Subcutaneous abdominal adipose tissue (tissue), 5 donors: Measurements from ENCODE around the gene METTL15.
"Not testable (repeated sequence)": the region's sequence is repeated elsewhere in the genome, so short reads cannot be mapped to it uniquely, and the experiment has no call there.

Source experiments
- H3K27ac ChIP-seq: one replicate; pipeline ENCODE4 v1.7.0; 2013; ENCODE audit warnings: low read depth, mild to moderate bottlenecking, inconsistent platforms, low read length, moderate library complexity
- H3K27me3 ChIP-seq, 5 donors: one replicate each; pipeline ENCODE4 v1.7.0; 2013; ENCODE audit warnings: low read length in 5 of 5, inconsistent platforms in 1 of 5; ENCODE audit not compliant: control insufficient read depth in 5 of 5, insufficient read depth in 4 of 5
- H3K36me3 ChIP-seq, 5 donors: one replicate each; pipeline ENCODE4 v1.7.0; 2013; ENCODE audit warnings: low read length in 5 of 5; ENCODE audit not compliant: control insufficient read depth in 5 of 5, insufficient read depth in 5 of 5
- H3K4me1 ChIP-seq, 5 donors: one replicate each; pipeline ENCODE4 v1.7.0; 2013; ENCODE audit warnings: low read length in 5 of 5, mild to moderate bottlenecking in 3 of 5, moderate library complexity in 1 of 5; ENCODE audit not compliant: control insufficient read depth in 5 of 5, insufficient read depth in 5 of 5
- H3K4me3 ChIP-seq, 5 donors: one replicate each; pipeline ENCODE4 v1.7.0; 2013; ENCODE audit warnings: low read length in 5 of 5, low read depth in 1 of 5
- H3K9ac ChIP-seq, 5 donors: one replicate each; pipeline ENCODE4 v1.7.0; 2013; ENCODE audit warnings: low read length in 5 of 5, mild to moderate bottlenecking in 4 of 5, moderate library complexity in 3 of 5
- H3K9me3 ChIP-seq, 5 donors: one replicate each; pipeline ENCODE4 v1.7.0; 2013; ENCODE audit warnings: low read length in 5 of 5; ENCODE audit not compliant: control insufficient read depth in 5 of 5
- donor health status: healthy.
- donor health status: healthy.
- donor health status: healthy.
- donor health status: healthy.
- donor health status: healthy.

The METTL15 gene

GRCh38 chr11:28169816-28170215 is 61.6 kb downstream of the METTL15 start:
- no peak overlapping the region for H3K4me3 ChIP-seq

GRCh38 chr11:28170759-28171158 is 62.6 kb downstream of the METTL15 start:
- no peak overlapping the region for H3K9ac ChIP-seq
- H3K4me3 ChIP-seq = no peak overlapping the region
- no peak overlapping the region for H3K27ac ChIP-seq
- no peaks in the 10 kb centered on the region for H3K4me1 ChIP-seq
- H3K9me3 ChIP-seq = peaks cover 0 to 4% (median 0%) of the 10 kb centered on the region in 5 donors
- H3K27me3 ChIP-seq = no peaks in the 10 kb centered on the region
- peaks cover 0 to 17% (median 3%) of the 10 kb centered on the region in 5 donors for H3K36me3 ChIP-seq

More at GRCh38 chr11:28169816-28170215, 61.6 kb downstream of the METTL15 start:
- H3K27me3 ChIP-seq = no peaks in the 10 kb centered on the region
- H3K27ac ChIP-seq = no peak overlapping the region
- no peaks in the 10 kb centered on the region for H3K4me1 ChIP-seq
- H3K9me3 ChIP-seq = peaks cover 0 to 7% (median 0%) of the 10 kb centered on the region in 5 donors
- H3K9ac ChIP-seq = no peak overlapping the region
- H3K36me3 ChIP-seq = peaks cover 0 to 17% (median 3%) of the 10 kb centered on the region in 5 donors

- no peak overlapping the region for H3K4me3 ChIP-seq
- H3K9me3 ChIP-seq = no peaks in the 10 kb centered on the region
- H3K36me3 ChIP-seq = peaks cover 0 to 14% (median 0%) of the 10 kb centered on the region in 5 donors
- no peaks in the 10 kb centered on the region for H3K4me1 ChIP-seq
- H3K27ac ChIP-seq = no peak overlapping the region
- H3K9ac ChIP-seq = no peak overlapping the region
- no peaks in the 10 kb centered on the region for H3K27me3 ChIP-seq
Observed at GRCh38 chr11:28176351-28176750, 68.2 kb downstream of the METTL15 start.

GRCh38 chr11:28195449-28195848 is 87.3 kb downstream of the METTL15 start:
- Histone ChIP-seq H3K9me3 (peaks cover 0 to 6% (median 0%) of the 10 kb centered on the region in 5 donors), H3K9ac (no peak overlapping the region), H3K4me1 (no peaks in the 10 kb centered on the region), H3K27ac (no peak overlapping the region), H3K36me3 (peaks cover 0 to 17% (median 2%) of the 10 kb centered on the region in 5 donors), H3K27me3 (no peaks in the 10 kb centered on the region), H3K4me3 (no peak overlapping the region)

- H3K9ac ChIP-seq = no peak overlapping the region
- H3K27ac ChIP-seq = no peak overlapping the region
- H3K4me3 ChIP-seq = no peak overlapping the region
- peaks cover 0 to 14% (median 8%) of the 10 kb centered on the region in 5 donors for H3K36me3 ChIP-seq
- H3K9me3 ChIP-seq = no peaks in the 10 kb centered on the region
- no peaks in the 10 kb centered on the region for H3K4me1 ChIP-seq
- H3K27me3 ChIP-seq = no peaks in the 10 kb centered on the region
Observed at GRCh38 chr11:28209906-28210305, 101.7 kb downstream of the METTL15 start.

- H3K9me3 ChIP-seq, H3K27ac ChIP-seq, H3K4me3 ChIP-seq, H3K36me3 ChIP-seq, H3K9ac ChIP-seq, H3K4me1 ChIP-seq, H3K27me3 ChIP-seq: not testable (repeated sequence)
Observed at GRCh38 chr11:28222063-28222462, 113.9 kb downstream of the METTL15 start.

- no peaks in the 10 kb centered on the region for H3K36me3 ChIP-seq
- no peaks in the 10 kb centered on the region for H3K27me3 ChIP-seq
- no peak overlapping the region for H3K9ac ChIP-seq
- no peak overlapping the region for H3K4me3 ChIP-seq
- no peak overlapping the region for H3K27ac ChIP-seq
- H3K9me3 ChIP-seq = no peaks in the 10 kb centered on the region
- H3K4me1 ChIP-seq = no peaks in the 10 kb centered on the region
Observed at GRCh38 chr11:28223577-28223976, 115.4 kb downstream of the METTL15 start.

GRCh38 chr11:28223994-28224393 is 115.8 kb downstream of the METTL15 start:
- Histone ChIP-seq H3K4me1 (no peaks in the 10 kb centered on the region), H3K36me3 (no peaks in the 10 kb centered on the region), H3K4me3 (no peak overlapping the region), H3K9ac (no peak overlapping the region), H3K27ac (no peak overlapping the region), H3K9me3 (no peaks in the 10 kb centered on the region), H3K27me3 (no peaks in the 10 kb centered on the region)

GRCh38 chr11:28227460-28227859 is 119.3 kb downstream of the METTL15 start:
- Histone ChIP-seq H3K27ac (no peak overlapping the region), H3K4me1 (no peaks in the 10 kb centered on the region), H3K9ac (no peak overlapping the region), H3K9me3 (peaks cover 0 to 2% (median 0%) of the 10 kb centered on the region in 5 donors), H3K36me3 (peaks cover 0 to 2% (median 0%) of the 10 kb centered on the region in 5 donors), H3K4me3 (no peak overlapping the region), H3K27me3 (no peaks in the 10 kb centered on the region)

GRCh38 chr11:28228196-28228895 is 120.2 kb downstream of the METTL15 start:
- no peaks in the 10 kb centered on the region for H3K27me3 ChIP-seq

More at GRCh38 chr11:28228196-28228895, 120.2 kb downstream of the METTL15 start:
- Histone ChIP-seq H3K27ac (no peak overlapping the region), H3K4me1 (no peaks in the 10 kb centered on the region), H3K36me3 (peaks cover 0 to 2% (median 0%) of the 10 kb centered on the region in 5 donors), H3K9me3 (peaks cover 0 to 2% (median 0%) of the 10 kb centered on the region in 5 donors), H3K9ac (no peak overlapping the region), H3K4me3 (no peak overlapping the region)
